GM12864 (cell line): Measurements from ENCODE around the gene CCM2.

ENCODE experiments used
- DNase-seq: peaks from one replicate; pipeline ENCODE4 v3.0.0-alpha.2; 2011; ENCODE audit warnings: low read depth
- H3K4me3 ChIP-seq: 2 replicates; pipeline ENCODE4 v1.5.1; 2011; ENCODE audit warnings: mild to moderate bottlenecking, low read depth, low read length, control low read depth
- CTCF ChIP-seq: IDR thresholded peaks from 2 replicates; pipeline ENCODE4 v1.5.1; 2011; ENCODE audit warnings: low read depth, mild to moderate bottlenecking, moderate library complexity, low read length, control low read depth, inconsistent platforms; ENCODE audit errors: missing control alignments

The CCM2 gene

GRCh38 chr7:45104844-45105587 is 105.0 kb downstream of the CCM2 start:
- no peak for DNase-seq
- no peak for TF ChIP-seq CTCF
- no peak overlapping the region for H3K4me3 ChIP-seq

GRCh38 chr7:45105588-45106188 is 105.7 kb downstream of the CCM2 start:
- TF ChIP-seq CTCF: no peak
- DNase-seq: no peak

DNA sequence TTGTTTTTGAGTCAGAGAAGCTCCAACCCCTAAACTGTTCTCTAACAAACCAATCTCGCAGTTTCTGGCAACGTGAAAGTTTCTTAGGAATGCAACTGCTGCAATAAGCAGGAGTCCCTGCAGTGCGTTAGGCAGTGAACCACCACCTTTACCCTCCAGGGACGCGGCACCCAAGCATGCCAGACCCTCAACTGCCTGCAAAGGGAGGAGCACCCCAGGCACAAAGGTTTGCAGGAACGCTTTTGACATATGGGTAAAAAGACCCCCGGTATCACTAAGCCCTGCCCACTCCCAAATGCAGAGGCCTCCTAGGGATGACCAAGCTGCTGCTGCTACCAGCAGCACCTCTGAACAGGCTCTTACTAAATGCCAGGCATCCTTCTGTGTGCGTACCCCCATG is 106.8 kb downstream of the CCM2 start:
- TF ChIP-seq CTCF: no peak
- DNase-seq: no peak
- no peak overlapping the region for H3K4me3 ChIP-seq

More at GRCh38 chr7:45105588-45106188, 105.7 kb downstream of the CCM2 start:
- H3K4me3 ChIP-seq: no peak overlapping the region

- no peak for TF ChIP-seq CTCF
- no peak for DNase-seq
These were observed 107.4 kb downstream of the CCM2 start for GRCh38 chr7:45107356-45107755.

DNA sequence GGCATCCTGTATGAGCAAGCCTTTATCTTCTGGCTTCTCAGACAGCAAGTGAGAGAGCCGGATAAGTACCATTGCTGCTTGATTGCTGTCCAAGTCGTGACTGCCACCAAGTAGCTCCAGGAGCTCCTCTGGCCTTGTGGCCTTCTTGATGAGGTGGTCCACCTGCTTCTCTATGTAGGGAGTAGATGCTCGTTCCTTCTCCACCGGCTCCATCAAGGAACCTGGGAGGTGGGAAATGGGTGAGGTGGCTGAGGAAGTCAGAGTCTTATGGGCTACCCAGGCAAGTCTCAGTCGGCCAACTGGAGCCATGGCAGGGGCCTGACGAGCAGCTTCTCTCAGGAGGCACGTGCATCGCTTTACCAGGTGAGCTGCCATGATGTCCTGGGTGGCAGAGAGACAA is 108.9 kb downstream of the CCM2 start:
- no peak for TF ChIP-seq CTCF
- no peak overlapping the region for H3K4me3 ChIP-seq
- no peak for DNase-seq

More at GRCh38 chr7:45107356-45107755, 107.4 kb downstream of the CCM2 start:
- H3K4me3 ChIP-seq: no peak overlapping the region

DNA sequence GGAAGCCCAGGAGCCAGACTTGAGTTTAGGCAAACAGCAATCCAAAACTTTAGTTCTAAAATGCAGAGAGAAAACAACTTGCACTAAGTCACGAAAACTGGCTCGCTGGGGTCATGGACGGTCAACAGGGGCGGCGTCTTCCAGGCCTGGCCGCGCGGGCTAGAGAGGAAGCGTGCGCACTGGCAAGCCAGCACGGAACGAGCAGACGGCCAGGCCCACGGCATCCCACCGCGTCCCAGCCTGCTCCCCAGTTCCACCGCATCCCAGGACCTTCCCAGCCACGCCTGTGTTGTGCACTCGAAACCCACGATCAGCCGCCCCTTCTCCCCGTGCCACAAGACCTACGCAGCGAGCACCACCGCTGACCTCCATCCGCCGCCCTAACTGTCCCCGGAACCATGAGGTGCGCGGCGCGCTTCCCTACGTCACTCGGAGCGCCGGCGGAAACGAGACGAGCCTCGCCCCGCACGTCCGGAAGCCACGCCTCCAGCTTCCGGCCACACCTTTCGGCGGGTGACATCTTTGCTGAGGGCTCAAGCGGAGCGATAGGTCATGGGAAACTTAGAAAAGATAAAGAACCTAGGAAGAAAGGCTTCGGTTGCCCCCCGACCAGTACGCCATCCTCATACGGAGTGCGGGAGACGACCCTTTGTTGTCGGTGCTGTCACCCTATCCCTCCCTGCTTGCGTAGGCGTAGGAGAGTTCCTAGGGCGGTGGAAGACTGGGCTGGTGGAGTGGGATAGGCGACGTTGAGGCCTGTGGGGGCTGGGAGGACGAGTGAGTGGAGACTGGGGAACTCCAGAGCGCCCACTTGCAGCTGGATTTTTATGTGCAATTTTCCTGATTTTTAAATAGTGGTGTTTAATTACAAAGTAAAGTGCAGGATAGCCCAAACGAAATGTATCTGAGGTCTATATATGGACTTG is 111.6 kb downstream of the CCM2 start, which contains the start of gene TBRG4:
TSS of gene TBRG4 (minus strand) at position 400 of the 926 bp plus-strand sequence. CDS start 2,460 bp downstream, outside the sequence.
- peak; percentile 83 for DNase-seq
- no peak for TF ChIP-seq CTCF
- peak within 1 kb of the TSS; percentile 79 for H3K4me3 ChIP-seq
